HEK293 (cell line): ENCODE results near the gene TBL1X.

Source experiments
- CTCF ChIA-PET: fragments of 350-600 bp; formaldehyde crosslinking; extraction: SDS; loops from one replicate; lab custom pipeline; 2021; ENCODE audit warnings: antibody characterized with exemption; lab: Yijun Ruan, JAX
- POLR2A ChIA-PET: fragments of 300-600 bp; formaldehyde crosslinking; extraction: SDS; loops from one replicate; lab custom pipeline; 2020; ENCODE audit warnings: antibody characterized with exemption, inconsistent platforms; lab: Yijun Ruan, JAX
- H3K27ac ChIP-seq: fragments of 200-500 bp; sonication (Bioruptor generic); 2 replicates; pipeline ENCODE4 v1.5.1; 2014; ENCODE audit warnings: low read depth, low read length, control low read depth, inconsistent platforms; ENCODE audit errors: extremely low read depth
- H3K36me3 ChIP-seq, 2 experiments: fragments of 200-500 bp in 1 of 2; sonication (Bioruptor generic) in 1 of 2; 1 replicate in 1 of 2; 2 replicates in 1 of 2; pipeline ENCODE4 v1.5.1; 2014 to 2017; ENCODE audit warnings: inconsistent platforms in 2 of 2, low read length in 2 of 2; ENCODE audit not compliant: control insufficient read depth in 2 of 2, insufficient read depth in 1 of 2
- H3K4me1 ChIP-seq: fragments of 200-500 bp; sonication (Bioruptor generic); 2 replicates; pipeline ENCODE4 v1.5.1; 2014; ENCODE audit warnings: mild to moderate bottlenecking, low read length, inconsistent platforms; ENCODE audit not compliant: control insufficient read depth, insufficient read depth
- H3K4me3 ChIP-seq: 2 replicates; pipeline ENCODE4 v1.5.1; 2011; ENCODE audit warnings: low read depth, mild to moderate bottlenecking, control low read depth, low read length, moderate library complexity
- H3K9me3 ChIP-seq: fragments of 200-500 bp; sonication (Bioruptor generic); 2 replicates; pipeline ENCODE4 v1.5.1; 2014; ENCODE audit warnings: low read depth, low read length, inconsistent platforms; ENCODE audit not compliant: control insufficient read depth, insufficient read depth
- AEBP2 ChIP-seq: fragments of 450-650 bp; formaldehyde crosslinking; IDR thresholded peaks from 2 replicates; pipeline ENCODE4 v1.5.1; 2016; ENCODE audit warnings: missing biosample characterization, missing genetic modification characterization, borderline replicate concordance
- BCL11A ChIP-seq: fragments of 450-650 bp; formaldehyde crosslinking; IDR thresholded peaks from 2 replicates; pipeline ENCODE4 v1.5.1; 2016; ENCODE audit warnings: low read depth, missing biosample characterization, missing genetic modification characterization
- BCL6B ChIP-seq: fragments of 450-650 bp; formaldehyde crosslinking; IDR thresholded peaks from 2 replicates; pipeline ENCODE4 v1.5.1; 2017; ENCODE audit warnings: missing biosample characterization, missing genetic modification characterization
- KLF1 ChIP-seq: fragments of 450-650 bp; formaldehyde crosslinking; IDR thresholded peaks from 2 replicates; pipeline ENCODE4 v1.5.1; 2016; ENCODE audit warnings: missing biosample characterization, missing genetic modification characterization
- KLF8 ChIP-seq: fragments of 450-650 bp; formaldehyde crosslinking; IDR thresholded peaks from 2 replicates; pipeline ENCODE4 v1.5.1; 2016; ENCODE audit warnings: missing biosample characterization, missing genetic modification characterization
- MYNN ChIP-seq: fragments of 450-650 bp; formaldehyde crosslinking; IDR thresholded peaks from 2 replicates; pipeline ENCODE4 v1.5.1; 2016; ENCODE audit warnings: missing biosample characterization, missing genetic modification characterization, borderline replicate concordance
- REST ChIP-seq: fragments of 450-650 bp; formaldehyde crosslinking; IDR thresholded peaks from 2 replicates; pipeline ENCODE4 v1.5.1; 2016; ENCODE audit warnings: missing biosample characterization, missing genetic modification characterization
- SP7 ChIP-seq: fragments of 450-650 bp; formaldehyde crosslinking; IDR thresholded peaks from 2 replicates; pipeline ENCODE4 v1.5.1; 2016; ENCODE audit warnings: missing biosample characterization, missing genetic modification characterization
- YY1 ChIP-seq: fragments of 450-650 bp; formaldehyde crosslinking; IDR thresholded peaks from 2 replicates; pipeline ENCODE4 v1.5.1; 2018; ENCODE audit warnings: missing biosample characterization, missing genetic modification characterization
- ZBTB1 ChIP-seq: fragments of 450-650 bp; formaldehyde crosslinking; IDR thresholded peaks from 2 replicates; pipeline ENCODE4 v1.5.1; 2016; ENCODE audit warnings: missing biosample characterization, missing genetic modification characterization
- ZBTB11 ChIP-seq: fragments of 450-650 bp; formaldehyde crosslinking; conservative IDR thresholded peaks from 2 replicates; pipeline ENCODE4 v1.5.1; 2016; ENCODE audit warnings: low read depth, missing biosample characterization, missing genetic modification characterization
- ZBTB21 ChIP-seq: fragments of 450-650 bp; formaldehyde crosslinking; IDR thresholded peaks from 2 replicates; pipeline ENCODE4 v1.5.1; 2017; ENCODE audit warnings: missing biosample characterization, missing genetic modification characterization
- ZNF114 ChIP-seq: fragments of 450-650 bp; formaldehyde crosslinking; IDR thresholded peaks from 2 replicates; pipeline ENCODE4 v1.5.0; 2017; ENCODE audit warnings: missing biosample characterization, missing genetic modification characterization
- ZNF155 ChIP-seq: fragments of 450-650 bp; formaldehyde crosslinking; IDR thresholded peaks from 2 replicates; pipeline ENCODE4 v1.5.1; 2016; ENCODE audit warnings: missing biosample characterization, missing genetic modification characterization
- ZNF174 ChIP-seq: fragments of 450-650 bp; formaldehyde crosslinking; IDR thresholded peaks from 2 replicates; pipeline ENCODE4 v1.5.0; 2017; ENCODE audit warnings: missing biosample characterization, mild to moderate bottlenecking, missing genetic modification characterization
- ZNF488 ChIP-seq: fragments of 450-650 bp; formaldehyde crosslinking; IDR thresholded peaks from 2 replicates; pipeline ENCODE4 v1.5.1; 2016; ENCODE audit warnings: missing biosample characterization, missing genetic modification characterization
- ZNF514 ChIP-seq: fragments of 450-650 bp; formaldehyde crosslinking; IDR thresholded peaks from 2 replicates; pipeline ENCODE4 v1.5.1; 2016; ENCODE audit warnings: missing biosample characterization, missing genetic modification characterization
- ZNF639 ChIP-seq: fragments of 450-650 bp; formaldehyde crosslinking; IDR thresholded peaks from 2 replicates; pipeline ENCODE4 v1.5.1; 2016; ENCODE audit warnings: missing biosample characterization, missing genetic modification characterization
- ZNF658 ChIP-seq: fragments of 450-650 bp; formaldehyde crosslinking; IDR thresholded peaks from 2 replicates; pipeline ENCODE4; 2016; ENCODE audit warnings: missing biosample characterization, missing genetic modification characterization
- ZNF660 ChIP-seq: fragments of 450-650 bp; IDR thresholded peaks from 2 replicates; pipeline ENCODE4 v1.5.1; 2018; ENCODE audit warnings: missing biosample characterization, mild to moderate bottlenecking, missing genetic modification characterization
- ZNF692 ChIP-seq: fragments of 450-650 bp; formaldehyde crosslinking; IDR thresholded peaks from 2 replicates; pipeline ENCODE4 v1.5.1; 2016; ENCODE audit warnings: missing biosample characterization, missing genetic modification characterization
- ZNF704 ChIP-seq: fragments of 450-650 bp; formaldehyde crosslinking; IDR thresholded peaks from 2 replicates; pipeline ENCODE4 v1.5.1; 2016; ENCODE audit warnings: missing biosample characterization, missing genetic modification characterization
- ZNF776 ChIP-seq: fragments of 450-650 bp; formaldehyde crosslinking; IDR thresholded peaks from 2 replicates; pipeline ENCODE4 v1.5.0; 2017; ENCODE audit warnings: missing biosample characterization, missing genetic modification characterization, borderline replicate concordance
- ZNF830 ChIP-seq: fragments of 450-650 bp; IDR thresholded peaks from 2 replicates; pipeline ENCODE4 v1.5.0; 2018; ENCODE audit warnings: missing biosample characterization, missing genetic modification characterization, low read depth, mild to moderate bottlenecking, moderate library complexity

The TBL1X gene

GRCh38 chrX:9781941-9782340 is 317.1 kb downstream of the TBL1X start (continued):
- TF ChIP-seq ZNF488 (tag by site-specific recombination): no peak
- no peak for TF ChIP-seq ZNF692 (tag by site-specific recombination)
- TF ChIP-seq ZNF155 (tag by site-specific recombination): no peak
- no peak for TF ChIP-seq YY1
- no peak for TF ChIP-seq ZNF514
- no peak for TF ChIP-seq BCL6B (tag by site-specific recombination)
- TF ChIP-seq ZNF830 (tag by site-specific recombination): no peak
- no peak for TF ChIP-seq ZNF639
- TF ChIP-seq KLF8: no peak

GRCh38 chrX:9784332-9784731 is 319.5 kb downstream of the TBL1X start:
- Histone ChIP-seq H3K9me3 (no peaks in the 10 kb centered on the region), H3K27ac (no peak overlapping the region), H3K4me1 (no peaks in the 10 kb centered on the region), H3K4me3 (no peak overlapping the region), H3K36me3 (no peaks in the 10 kb centered on the region)
- ChIA-PET CTCF (no interaction called here), POLR2A (no interaction called here)
- TF ChIP-seq ZNF660 (tag by site-specific recombination) (no peak), ZNF174 (no peak), BCL11A (no peak), SP7 (tag by site-specific recombination) (no peak), REST (no peak), ZNF658 (tag by site-specific recombination) (no peak), AEBP2 (tag by site-specific recombination) (no peak), ZBTB1 (no peak), ZBTB21 (no peak), ZNF114 (no peak), ZNF704 (tag by site-specific recombination) (no peak), KLF1 (no peak), ZNF776 (tag by site-specific recombination) (no peak), MYNN (tag by site-specific recombination) (no peak), ZBTB11 (tag by site-specific recombination) (no peak)
